CD4-positive, alpha-beta T cell treated with Interleukin-1 beta for 1 hour (primary cell): ENCODE measurements around the gene KCNE5.
"Not testable (repeated sequence)": the region's sequence is repeated elsewhere in the genome, so short reads cannot be mapped to it uniquely, and the experiment has no call there.

Source experiments
- DNase-seq, 2 donors: peaks; one replicate each; pipeline ENCODE4 v3.0.0-alpha.2; 2020 to 2022

Gene KCNE5

DNA sequence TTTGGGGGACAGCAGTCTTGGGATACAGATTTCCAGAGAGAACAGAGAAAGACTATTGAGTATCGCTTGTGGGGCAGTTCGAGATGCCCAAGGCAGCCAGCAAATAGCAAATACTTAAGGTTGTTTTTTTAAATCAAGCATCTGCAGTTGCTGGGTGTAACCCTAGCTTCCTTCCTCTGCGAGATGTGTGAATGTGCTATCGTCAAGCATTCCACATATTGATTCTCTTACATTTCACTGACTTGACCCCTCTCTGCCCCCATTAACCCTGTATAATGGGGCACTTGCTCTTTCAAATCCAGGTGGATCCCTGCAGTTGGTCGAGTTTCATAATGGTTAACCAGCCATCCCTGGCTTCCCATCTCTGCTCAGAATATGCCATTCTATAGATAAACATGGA lies 23.5 kb downstream of the KCNE5 start:
- no peak for DNase-seq

DNA sequence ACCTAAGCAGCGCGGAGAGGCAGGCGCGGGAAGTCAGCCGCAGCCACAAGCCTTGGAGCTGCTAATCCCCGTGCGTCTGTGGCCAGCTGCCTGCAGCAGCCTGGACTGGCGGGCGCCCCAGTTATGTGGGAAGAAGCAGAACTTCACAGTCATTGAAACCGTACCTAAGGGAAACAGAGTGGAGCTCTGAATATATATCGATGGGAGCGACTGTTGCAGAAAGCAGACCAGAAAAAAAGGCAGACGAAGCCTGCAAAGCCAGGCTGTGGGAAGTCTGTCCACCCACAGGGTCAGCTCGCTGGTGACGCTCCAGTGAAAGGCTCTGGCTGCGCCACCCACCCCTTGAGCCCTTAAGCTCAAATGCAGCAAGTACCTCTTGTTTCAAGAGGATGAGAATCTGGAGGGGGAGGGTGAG lies 24.7 kb downstream of the KCNE5 start:
- no peak for DNase-seq

DNA sequence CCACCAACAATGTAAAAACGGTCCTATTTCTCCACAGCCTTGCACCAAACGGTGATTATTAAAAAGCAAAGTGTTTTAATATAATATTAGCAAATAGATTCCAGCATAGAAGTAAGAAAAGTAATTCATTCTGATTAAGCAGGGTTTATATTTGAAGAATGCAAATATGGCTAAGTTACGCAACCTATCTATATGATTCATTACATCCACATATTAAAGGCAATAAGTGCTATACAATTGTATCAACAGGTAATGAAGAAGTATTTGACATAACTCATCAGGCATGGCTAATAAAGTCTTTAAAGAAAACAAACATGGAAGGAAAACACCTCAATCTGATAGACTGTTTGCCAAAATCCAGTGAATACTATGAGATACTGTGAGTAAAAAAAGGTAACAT lies 29.0 kb downstream of the KCNE5 start:
- DNase-seq: no peak

DNA sequence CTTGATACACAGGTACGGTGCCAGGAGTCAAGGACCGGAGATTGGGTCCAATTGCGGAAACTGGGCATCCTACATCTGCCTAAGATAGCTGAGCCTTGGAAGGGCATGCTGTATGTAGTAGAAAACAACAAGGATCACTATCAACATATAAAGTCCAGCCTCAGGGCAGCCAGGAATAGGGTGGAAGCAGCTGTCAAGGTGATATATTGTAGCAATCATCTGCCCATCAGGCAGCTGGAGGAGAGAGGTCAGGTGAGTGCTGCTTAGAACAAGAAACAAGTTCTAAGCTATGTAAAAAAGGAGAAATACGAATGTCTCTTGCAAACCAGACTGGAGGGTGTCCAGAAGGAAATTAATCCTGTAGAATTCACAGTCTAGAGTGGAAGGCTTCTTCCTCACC lies 34.8 kb downstream of the KCNE5 start:
- DNase-seq: no peak

DNA sequence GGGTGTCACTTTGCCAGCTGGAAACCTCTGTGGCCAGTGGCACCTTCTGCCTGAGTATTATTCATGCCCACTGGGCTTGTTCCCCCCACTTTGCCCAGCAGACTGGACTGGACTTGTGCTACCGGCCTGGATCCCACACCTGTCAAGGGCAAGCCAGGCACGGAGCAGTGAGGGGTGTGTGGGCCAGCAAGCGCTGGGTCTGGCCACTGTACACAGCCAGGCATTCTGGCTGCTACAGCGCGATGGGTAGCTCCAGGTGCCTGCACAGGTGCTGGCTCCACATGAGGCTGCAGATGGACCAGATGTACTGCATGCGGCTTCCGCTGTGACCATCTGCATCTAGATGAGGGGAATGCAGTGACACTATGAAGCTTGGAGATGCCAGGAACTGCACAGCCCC lies 39.5 kb downstream of the KCNE5 start:
- DNase-seq: no peak

DNA sequence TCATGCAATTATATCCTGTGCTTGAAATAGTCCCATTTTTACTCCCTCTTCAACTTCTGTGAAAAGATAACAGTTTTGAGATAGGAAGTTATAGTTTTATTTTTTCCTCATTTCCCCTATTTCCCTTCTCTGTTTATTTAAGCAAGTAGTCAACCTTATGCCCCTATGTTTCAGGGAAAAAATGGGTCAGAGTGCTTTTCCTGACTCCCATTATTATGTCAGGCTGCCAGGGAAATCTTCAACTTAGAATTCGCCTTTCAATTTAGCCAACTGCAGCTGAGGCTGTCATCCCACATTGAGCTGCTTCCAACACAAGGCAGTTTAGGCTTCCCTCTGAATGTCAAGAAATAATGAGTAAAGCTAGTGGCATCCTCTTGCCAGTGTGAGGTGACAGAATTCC lies 46.1 kb downstream of the KCNE5 start:
- DNase-seq: no peak

DNA sequence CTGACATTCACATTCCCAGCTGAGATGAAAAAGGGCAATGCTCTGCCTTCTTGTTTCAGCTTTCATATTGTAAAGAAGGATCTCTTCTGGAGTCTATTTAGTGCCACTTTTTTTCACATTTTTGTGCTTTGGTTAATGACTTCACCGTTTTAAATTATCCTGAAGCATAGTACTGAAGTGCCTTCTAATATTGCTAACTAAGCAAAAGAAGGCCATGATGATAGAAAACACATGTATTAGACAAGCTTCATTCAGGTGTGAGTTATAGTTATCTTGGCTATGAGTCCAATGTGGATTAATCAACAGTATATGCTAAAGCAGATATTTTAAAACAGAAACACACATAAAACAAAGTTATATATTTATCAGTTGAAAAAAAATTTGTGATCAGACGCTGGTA lies 47.9 kb downstream of the KCNE5 start:
- no peak for DNase-seq

DNA sequence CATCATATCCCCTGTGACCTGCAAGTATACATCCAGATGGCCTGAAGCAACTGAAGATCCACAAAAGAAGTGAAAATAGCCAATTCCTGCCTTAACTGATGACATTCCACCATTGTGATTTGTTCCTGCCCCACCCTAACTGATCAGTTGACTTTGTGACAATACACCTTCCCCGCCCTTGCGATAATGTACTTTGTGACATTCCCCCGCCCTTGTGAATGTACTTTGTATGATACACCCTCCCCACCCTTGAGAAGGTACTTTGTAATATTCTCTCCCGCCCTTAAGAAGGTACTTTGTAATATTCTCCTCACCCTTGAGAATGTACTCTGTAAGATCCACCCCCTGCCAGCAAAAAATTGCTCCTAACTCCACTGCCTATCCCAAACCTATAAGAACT lies 48.9 kb downstream of the KCNE5 start:
- DNase-seq: not testable (repeated sequence)
